HL-60 (cell line): ENCODE measurements around the gene UGT1A4.

Source experiments
- DNase-seq, 2 experiments: peaks; one replicate each; pipeline ENCODE4 v3.0.0-alpha.2; 2010 to 2020; ENCODE audit warnings: low read depth in 1 of 2, low spot score in 1 of 2
- H3K27ac ChIP-seq: fragments of 250-450 bp; sonication (Bioruptor Pico); replicated peaks from 2 replicates; pipeline ENCODE4 v1.5.1; 2020; ENCODE audit warnings: mild to moderate bottlenecking, moderate library complexity
- H3K27me3 ChIP-seq: fragments of 250-450 bp; sonication (Bioruptor Pico); 2 replicates; pipeline ENCODE4 v1.5.1; 2021; ENCODE audit warnings: mild to moderate bottlenecking, moderate library complexity; ENCODE audit not compliant: insufficient read depth, poor library complexity, severe bottlenecking
- H3K4me3 ChIP-seq: replicated peaks from 2 replicates; pipeline ENCODE4 v1.5.1; 2011; ENCODE audit warnings: mild to moderate bottlenecking, control low read depth, low read length; ENCODE audit not compliant: insufficient read depth
- CTCF ChIP-seq: IDR thresholded peaks from one replicate; pipeline ENCODE4 v1.5.1; 2011; ENCODE audit warnings: low read length, control low read depth, inconsistent platforms; ENCODE audit not compliant: insufficient read depth
- GABPA ChIP-seq: IDR thresholded peaks from 2 replicates; pipeline ENCODE4 v1.6.1; 2012; ENCODE audit warnings: low read depth
- POLR2AphosphoS5 ChIP-seq: IDR thresholded peaks from 2 replicates; pipeline ENCODE4 v1.6.1; 2012; ENCODE audit warnings: low read depth
- REST ChIP-seq: IDR thresholded peaks from 2 replicates; pipeline ENCODE4 v1.6.1; 2012; ENCODE audit warnings: low read depth; ENCODE audit not compliant: insufficient replicate concordance
- SPI1 ChIP-seq: IDR thresholded peaks from 2 replicates; pipeline ENCODE4 v1.6.1; 2012; ENCODE audit warnings: low read depth, mild to moderate bottlenecking, borderline replicate concordance

UGT1A4 gene

GRCh38 chr2:233810385-233810784, 91.8 kb downstream of the UGT1A4 start:
- no peaks in the 10 kb centered on the region for H3K27me3 ChIP-seq
- no peak for DNase-seq
- H3K27ac ChIP-seq = no peak overlapping the region
- H3K4me3 ChIP-seq = no peak overlapping the region
- TF ChIP-seq SPI1 (no peak), REST (no peak), CTCF (no peak), POLR2AphosphoS5 (no peak), GABPA (no peak)

- DNase-seq = no peak
- H3K27ac ChIP-seq = no peak overlapping the region
- TF ChIP-seq POLR2AphosphoS5 (no peak), CTCF (no peak), GABPA (no peak), REST (no peak), SPI1 (no peak)
- H3K27me3 ChIP-seq = no peaks in the 10 kb centered on the region
- no peak overlapping the region for H3K4me3 ChIP-seq
These were observed 92.6 kb downstream of the UGT1A4 start for GRCh38 chr2:233811087-233811486.

DNA sequence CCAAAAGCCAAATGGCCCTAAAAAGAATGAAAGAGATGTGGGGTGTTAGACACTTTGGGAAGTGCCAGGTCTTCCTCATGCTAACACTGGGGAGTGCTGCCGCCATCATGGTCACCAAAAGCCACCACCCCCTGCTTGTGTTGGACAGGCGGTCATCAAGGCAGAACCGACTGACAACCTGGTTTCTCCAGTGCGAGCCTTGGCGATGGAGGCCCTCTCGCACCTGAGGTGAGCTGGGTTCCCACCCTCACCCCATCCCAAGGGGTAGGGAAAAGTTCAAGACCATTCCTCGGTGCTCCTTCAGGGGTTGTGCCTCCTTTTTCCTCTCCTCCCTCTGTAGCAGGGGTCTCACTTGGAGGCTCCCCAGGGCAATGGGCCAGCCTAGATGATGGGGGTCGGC, 93.2 kb downstream of the UGT1A4 start:
- H3K27me3 ChIP-seq = no peaks in the 10 kb centered on the region
- no peak for DNase-seq
- no peak overlapping the region for H3K27ac ChIP-seq
- no peak for TF ChIP-seq POLR2AphosphoS5
- no peak for TF ChIP-seq CTCF
- TF ChIP-seq SPI1 = no peak
- TF ChIP-seq GABPA = no peak
- no peak for TF ChIP-seq REST
- H3K4me3 ChIP-seq = no peak overlapping the region
